ENCODE measurements around the gene DVL2. TPM values are rescaled to one million over a fixed set of nuclear protein-coding genes. Genes with fewer than 3 reads are reported as not detected.

DVL2 gene
- total RNA-seq (10 to 100 TPM; 37.0 to 46.9 TPM), total RNA-seq (40.3 to 60.0 reads per million in 2 donors)

GRCh38 chr17:7234083-7234951 is at the start of gene DVL2:
TSS of gene DVL2 (minus strand) at chr17:7234517. CDS start at chr17:7234262, 255 bp downstream.
- H3K36me3 Mint-ChIP-seq (ENCODE audit: low read depth), result peaks cover 9% of the 10 kb centered on the region

GRCh38 chr17:7283471-7284216 is 49.3 kb upstream of the DVL2 start:
- Mint-ChIP-seq H3K4me3 (peak overlapping the region; percentile 72), H3K27me3 (peaks cover 45% of the 10 kb centered on the region), H3K4me1 (peaks cover 22% of the 10 kb centered on the region), H3K27ac (no peak overlapping the region), H3K36me3 (ENCODE audit: low read depth) (no peaks in the 10 kb centered on the region)
- DNase-seq (no peak), ATAC-seq (no peak)
- no peaks in the 10 kb centered on the region for H3K9me3 ChIP-seq (ENCODE audit: control insufficient read depth, low read length, poor library complexity, severe bottlenecking)

More at GRCh38 chr17:7234083-7234951, at the start of gene DVL2:
- peak within 1 kb of the TSS; percentile 92 for H3K4me3 Mint-ChIP-seq
- ATAC-seq, result peak; percentile 63
- no peaks in the 10 kb centered on the region for H3K27me3 Mint-ChIP-seq
- peak within 1 kb of the TSS; percentile 100 for H3K27ac Mint-ChIP-seq
- peak; percentile 90 to 92 (median 91) for DNase-seq
- peaks cover 42% of the 10 kb centered on the region for H3K4me1 Mint-ChIP-seq
- H3K9me3 ChIP-seq (ENCODE audit: control insufficient read depth, low read length, poor library complexity, severe bottlenecking), result no peaks in the 10 kb centered on the region

- no peak for ATAC-seq
- no peaks in the 10 kb centered on the region for H3K36me3 Mint-ChIP-seq (ENCODE audit: low read depth)
- H3K4me3 Mint-ChIP-seq, result peak overlapping the region; percentile 71
- H3K4me1 Mint-ChIP-seq, result peaks cover 22% of the 10 kb centered on the region
- H3K27me3 Mint-ChIP-seq, result peaks cover 38% of the 10 kb centered on the region
- no peak for DNase-seq
- no peak overlapping the region for H3K27ac Mint-ChIP-seq
- no peaks in the 10 kb centered on the region for H3K9me3 ChIP-seq (ENCODE audit: control insufficient read depth, low read length, poor library complexity, severe bottlenecking)
Measured at GRCh38 chr17:7282752-7283321, 48.5 kb upstream of the DVL2 start.

GRCh38 chr17:7281953-7282751 is 47.8 kb upstream of the DVL2 start:
- Mint-ChIP-seq H3K4me3 (peak overlapping the region; percentile 84), H3K27me3 (peaks cover 36% of the 10 kb centered on the region), H3K36me3 (ENCODE audit: low read depth) (no peaks in the 10 kb centered on the region), H3K4me1 (peaks cover 22% of the 10 kb centered on the region), H3K27ac (no peak overlapping the region)
- H3K9me3 ChIP-seq (ENCODE audit: control insufficient read depth, low read length, poor library complexity, severe bottlenecking), result no peaks in the 10 kb centered on the region
- DNase-seq (no peak), ATAC-seq (no peak)

GRCh38 chr17:7281074-7281952 is 47.0 kb upstream of the DVL2 start, which contains the start of gene SLC2A4:
TSS of gene SLC2A4 (plus strand) at chr17:7281718. CDS start at chr17:7281935, 217 bp downstream.
- no peaks in the 10 kb centered on the region for H3K9me3 ChIP-seq (ENCODE audit: control insufficient read depth, low read length, poor library complexity, severe bottlenecking)
- Mint-ChIP-seq H3K27me3 (peaks cover 36% of the 10 kb centered on the region), H3K27ac (no peak within 1 kb of the TSS)

GRCh38 chr17:7280519-7281073 is 46.3 kb upstream of the DVL2 start:
- H3K9me3 ChIP-seq (ENCODE audit: control insufficient read depth, low read length, poor library complexity, severe bottlenecking), result no peaks in the 10 kb centered on the region
- H3K4me3 Mint-ChIP-seq, result peak overlapping the region; percentile 84
- H3K27ac Mint-ChIP-seq, result no peak overlapping the region
- no peaks in the 10 kb centered on the region for H3K36me3 Mint-ChIP-seq (ENCODE audit: low read depth)
- peak; percentile 71 to 81 (median 74) for DNase-seq
- peak; percentile 90 for ATAC-seq
- H3K27me3 Mint-ChIP-seq, result peaks cover 33% of the 10 kb centered on the region
- peaks cover 22% of the 10 kb centered on the region for H3K4me1 Mint-ChIP-seq

More at GRCh38 chr17:7281074-7281952, 47.0 kb upstream of the DVL2 start, which contains the start of gene SLC2A4:
- DNase-seq (peak; percentile 67 to 80 (median 77)), ATAC-seq (peak; percentile 77)
- Mint-ChIP-seq H3K4me3 (peak within 1 kb of the TSS; percentile 84), H3K36me3 (ENCODE audit: low read depth) (no peaks in the 10 kb centered on the region), H3K4me1 (peaks cover 22% of the 10 kb centered on the region)

GRCh38 chr17:7279448-7279847 is 45.1 kb upstream of the DVL2 start:
- no peak for ATAC-seq
- no peaks in the 10 kb centered on the region for H3K9me3 ChIP-seq (ENCODE audit: control insufficient read depth, low read length, poor library complexity, severe bottlenecking)
- Mint-ChIP-seq H3K27me3 (peaks cover 24% of the 10 kb centered on the region), H3K36me3 (ENCODE audit: low read depth) (no peaks in the 10 kb centered on the region), H3K27ac (no peak overlapping the region), H3K4me1 (peaks cover 22% of the 10 kb centered on the region), H3K4me3 (no peak overlapping the region)
- DNase-seq, result no peak

GRCh38 chr17:7266784-7267183 is 32.5 kb upstream of the DVL2 start:
- no peaks in the 10 kb centered on the region for H3K9me3 ChIP-seq (ENCODE audit: control insufficient read depth, low read length, poor library complexity, severe bottlenecking)
- Mint-ChIP-seq H3K4me1 (peaks cover 22% of the 10 kb centered on the region), H3K4me3 (no peak overlapping the region), H3K36me3 (ENCODE audit: low read depth) (no peaks in the 10 kb centered on the region), H3K27me3 (peaks cover 16% of the 10 kb centered on the region), H3K27ac (no peak overlapping the region)
- ATAC-seq (no peak), DNase-seq (no peak)

- Mint-ChIP-seq H3K36me3 (ENCODE audit: low read depth) (no peaks in the 10 kb centered on the region), H3K27ac (peak overlapping the region; percentile 88), H3K4me1 (peaks cover 19% of the 10 kb centered on the region), H3K4me3 (peak overlapping the region; percentile 96), H3K27me3 (peaks cover 16% of the 10 kb centered on the region)
- DNase-seq, result no peak
- ATAC-seq, result no peak
- H3K9me3 ChIP-seq (ENCODE audit: control insufficient read depth, low read length, poor library complexity, severe bottlenecking), result no peaks in the 10 kb centered on the region
Measured at GRCh38 chr17:7263801-7264078, 29.4 kb upstream of the DVL2 start.

- peak; percentile 19 for ATAC-seq
- Mint-ChIP-seq H3K27ac (peak overlapping the region; percentile 88), H3K27me3 (peaks cover 16% of the 10 kb centered on the region)
Measured at GRCh38 chr17:7262935-7263800, 28.9 kb upstream of the DVL2 start.

More at GRCh38 chr17:7262935-7263800, 28.9 kb upstream of the DVL2 start:
- no peak for DNase-seq
- Mint-ChIP-seq H3K4me3 (peak overlapping the region; percentile 96), H3K4me1 (peaks cover 19% of the 10 kb centered on the region), H3K36me3 (ENCODE audit: low read depth) (no peaks in the 10 kb centered on the region)
- no peaks in the 10 kb centered on the region for H3K9me3 ChIP-seq (ENCODE audit: control insufficient read depth, low read length, poor library complexity, severe bottlenecking)

Measured in T-helper 17 cell (primary cell).